Activated naive CD4-positive, alpha-beta T cell treated with Interleukin-2 at 50 U/mL for 16 hours (primary cell): ENCODE results near the gene PEX14.
"Not testable (repeated sequence)": the region's sequence is repeated elsewhere in the genome, so short reads cannot be mapped to it uniquely, and the experiment has no call there.

Source experiments
- DNase-seq: peaks from one replicate; pipeline ENCODE4 v3.0.0-alpha.2; 2020

PEX14 gene, protein sequence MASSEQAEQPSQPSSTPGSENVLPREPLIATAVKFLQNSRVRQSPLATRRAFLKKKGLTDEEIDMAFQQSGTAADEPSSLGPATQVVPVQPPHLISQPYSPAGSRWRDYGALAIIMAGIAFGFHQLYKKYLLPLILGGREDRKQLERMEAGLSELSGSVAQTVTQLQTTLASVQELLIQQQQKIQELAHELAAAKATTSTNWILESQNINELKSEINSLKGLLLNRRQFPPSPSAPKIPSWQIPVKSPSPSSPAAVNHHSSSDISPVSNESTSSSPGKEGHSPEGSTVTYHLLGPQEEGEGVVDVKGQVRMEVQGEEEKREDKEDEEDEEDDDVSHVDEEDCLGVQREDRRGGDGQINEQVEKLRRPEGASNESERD

DNA sequence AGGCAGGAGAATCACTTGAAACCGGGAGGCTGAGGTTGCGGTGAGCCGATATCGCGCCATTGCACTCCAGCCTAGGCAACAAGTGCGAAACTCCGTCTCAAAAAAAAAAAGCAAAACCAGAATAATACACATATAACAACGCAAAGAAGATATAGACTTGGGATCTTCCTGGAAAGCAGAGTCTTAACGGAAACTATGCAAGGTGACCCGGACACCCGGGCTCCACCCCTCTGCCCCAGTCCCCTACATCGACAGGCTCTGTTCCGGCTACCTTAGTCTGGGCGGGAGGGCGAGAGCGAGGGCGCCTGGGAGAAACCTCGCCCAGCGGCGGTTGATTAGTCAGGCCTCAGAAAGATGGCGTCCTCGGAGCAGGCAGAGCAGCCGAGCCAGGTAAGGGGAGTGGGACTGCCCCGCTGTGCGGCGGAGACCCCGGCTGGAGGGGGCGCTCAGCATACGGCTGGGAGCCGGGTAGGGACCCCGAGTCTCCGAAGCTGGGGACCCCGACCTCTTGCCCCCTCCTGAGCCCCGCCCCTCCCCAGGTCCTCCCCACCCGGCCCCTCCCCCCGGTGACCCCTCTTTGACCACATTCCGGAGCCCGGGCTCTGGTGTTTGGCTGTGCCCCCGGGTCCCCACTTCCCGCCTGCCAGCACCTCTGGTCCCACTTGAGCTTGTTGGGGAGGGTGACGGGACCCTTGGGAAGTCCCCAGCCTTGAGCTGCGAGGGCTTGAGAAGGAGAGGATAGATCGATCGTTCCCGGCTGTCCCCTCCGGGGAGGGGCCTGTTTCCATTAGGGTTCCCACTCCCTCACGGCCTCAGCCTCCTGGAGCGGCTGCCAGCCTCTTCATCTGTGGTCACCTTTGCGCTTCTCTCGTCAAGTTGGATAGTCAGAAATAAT lies at the start of gene PEX14:
PEX14 (plus strand) TSS at position 338 of the 895 bp plus-strand sequence; CDS start at position 355, 17 bp downstream.
- DNase-seq, result peak; percentile 89

DNA sequence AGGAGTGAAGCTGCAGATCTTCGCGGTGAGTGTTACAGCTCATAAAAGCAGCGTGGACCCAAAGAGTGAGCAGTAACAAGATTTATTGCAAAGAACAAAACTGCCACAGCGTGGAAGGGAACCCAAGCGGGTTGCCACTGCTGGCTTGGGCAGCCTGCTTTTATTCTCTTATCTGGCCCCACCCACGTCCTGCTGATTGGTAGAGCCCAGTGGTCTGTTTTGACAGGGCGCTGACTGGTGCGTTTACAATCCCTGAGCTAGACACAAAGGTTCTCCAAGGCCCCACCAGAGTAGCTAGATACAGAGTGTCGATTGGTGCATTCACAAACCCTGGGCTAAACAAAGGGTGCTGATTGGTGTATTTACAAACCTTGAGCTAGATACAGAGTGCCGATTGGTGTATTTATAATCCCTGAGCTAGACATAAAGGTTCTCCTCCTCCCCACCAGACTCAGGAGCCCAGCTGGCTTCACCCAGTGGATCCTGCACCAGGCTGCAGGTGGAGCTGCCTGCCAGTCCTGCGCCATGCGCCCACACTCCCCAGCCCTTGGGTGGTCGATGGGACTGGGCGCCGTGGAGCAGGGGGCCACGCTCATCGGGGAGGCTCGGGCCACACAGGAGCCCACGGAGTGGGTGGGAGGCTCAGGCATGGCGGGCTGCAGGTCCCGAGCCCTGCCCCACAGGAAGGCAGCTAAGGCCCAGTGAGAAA lies 48.8 kb upstream of the PEX14 start:
- DNase-seq, result not testable (repeated sequence)

DNA sequence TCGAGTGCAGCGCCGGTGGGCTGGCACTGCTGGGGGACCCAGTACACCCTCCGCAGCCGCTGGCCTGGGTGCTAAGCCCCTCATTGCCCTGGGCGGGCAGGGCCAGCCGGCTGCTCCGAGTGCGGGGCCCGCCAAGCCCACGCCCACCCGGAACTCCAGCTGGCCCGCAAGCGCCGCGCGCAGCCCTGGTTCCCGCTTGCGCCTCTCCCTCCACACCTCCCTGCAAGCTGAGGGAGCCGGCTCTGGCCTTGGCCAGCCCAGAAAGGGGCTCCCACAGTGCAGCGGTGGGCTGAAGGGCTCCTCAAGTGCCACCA lies 48.3 kb upstream of the PEX14 start:
- DNase-seq, result not testable (repeated sequence)

DNA sequence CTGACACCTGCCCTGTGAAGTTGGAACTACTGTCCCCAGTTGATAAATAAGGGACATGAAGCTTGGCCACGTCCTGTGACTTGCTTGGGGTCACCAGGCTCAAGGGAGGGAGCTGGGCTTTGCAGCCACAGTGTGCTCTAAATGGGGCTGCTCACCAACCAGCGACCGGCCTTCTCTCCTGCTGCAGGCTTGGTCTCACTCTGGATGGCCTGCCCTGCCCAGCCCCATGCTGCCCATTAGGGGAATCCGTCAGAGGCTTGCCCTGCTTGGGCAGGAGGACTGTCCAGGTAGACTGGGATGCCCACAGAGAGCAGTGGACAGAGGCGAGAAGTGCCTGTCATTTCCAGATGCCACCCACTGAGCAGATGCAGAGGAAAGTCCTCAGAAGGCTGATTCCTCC lies 45.8 kb upstream of the PEX14 start:
- no peak for DNase-seq

DNA sequence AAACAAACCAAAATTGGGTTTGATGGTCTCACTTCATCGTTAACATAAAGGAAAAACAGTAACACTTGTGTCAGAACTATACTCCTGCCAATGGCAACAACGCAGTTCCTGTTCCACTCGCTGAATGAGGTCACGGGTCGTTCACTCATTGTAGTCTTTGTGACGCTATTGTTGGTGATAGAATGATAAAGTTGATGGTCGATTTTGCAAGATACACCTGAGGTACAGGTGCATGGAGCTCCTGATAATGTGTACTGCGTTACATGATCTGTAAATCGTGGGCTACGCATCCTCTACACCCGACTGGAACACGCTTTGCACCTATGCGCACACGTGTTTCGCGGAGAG lies 44.9 kb upstream of the PEX14 start:
- no peak for DNase-seq

DNA sequence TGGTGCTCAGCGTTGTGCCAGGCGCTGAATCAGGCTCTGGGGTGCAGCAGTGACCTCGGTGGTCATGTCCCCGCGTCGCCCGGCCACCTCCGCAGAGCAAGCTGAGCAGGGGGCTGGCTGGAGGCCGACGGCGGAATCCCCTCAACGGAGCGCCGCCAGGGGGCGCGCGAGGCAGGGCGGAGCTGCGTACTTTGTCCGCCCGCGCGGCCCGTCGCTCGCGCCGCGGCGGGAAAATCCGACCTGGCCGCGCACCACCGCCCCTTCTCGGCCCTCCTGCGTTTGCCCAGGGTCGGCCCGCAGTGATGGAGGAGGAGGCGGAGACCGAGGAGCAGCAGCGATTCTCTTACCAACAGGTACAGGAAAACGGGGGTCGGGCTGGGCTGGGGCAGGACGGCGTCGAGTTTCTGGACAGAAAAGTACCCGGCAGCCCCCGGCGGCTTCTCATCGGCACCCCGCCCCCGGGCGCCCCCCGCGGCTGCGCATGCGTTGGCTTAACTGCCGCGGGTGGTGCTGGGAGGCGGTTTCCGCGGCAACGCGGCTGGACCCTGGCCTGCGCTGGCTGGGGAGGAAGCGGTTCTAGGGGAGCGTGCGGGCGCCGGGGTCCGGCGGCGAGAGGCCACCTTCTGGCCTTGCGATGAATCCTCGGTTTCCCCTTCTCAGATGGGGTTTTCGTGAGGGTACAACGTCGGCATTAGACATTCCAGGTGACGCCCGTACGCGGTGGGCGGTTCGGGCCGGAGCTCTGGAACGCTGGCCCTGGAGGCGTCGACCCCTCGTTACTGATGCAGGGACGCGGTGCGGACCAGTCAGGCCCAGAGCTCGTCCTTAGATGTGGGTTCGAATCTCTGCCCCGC lies 44.3 kb upstream of the PEX14 start, which contains the start of gene CENPS:
CENPS (plus strand) TSS at position 218 of the 854 bp plus-strand sequence; CDS start at position 303, 85 bp downstream.
- peak; percentile 89 for DNase-seq

DNA sequence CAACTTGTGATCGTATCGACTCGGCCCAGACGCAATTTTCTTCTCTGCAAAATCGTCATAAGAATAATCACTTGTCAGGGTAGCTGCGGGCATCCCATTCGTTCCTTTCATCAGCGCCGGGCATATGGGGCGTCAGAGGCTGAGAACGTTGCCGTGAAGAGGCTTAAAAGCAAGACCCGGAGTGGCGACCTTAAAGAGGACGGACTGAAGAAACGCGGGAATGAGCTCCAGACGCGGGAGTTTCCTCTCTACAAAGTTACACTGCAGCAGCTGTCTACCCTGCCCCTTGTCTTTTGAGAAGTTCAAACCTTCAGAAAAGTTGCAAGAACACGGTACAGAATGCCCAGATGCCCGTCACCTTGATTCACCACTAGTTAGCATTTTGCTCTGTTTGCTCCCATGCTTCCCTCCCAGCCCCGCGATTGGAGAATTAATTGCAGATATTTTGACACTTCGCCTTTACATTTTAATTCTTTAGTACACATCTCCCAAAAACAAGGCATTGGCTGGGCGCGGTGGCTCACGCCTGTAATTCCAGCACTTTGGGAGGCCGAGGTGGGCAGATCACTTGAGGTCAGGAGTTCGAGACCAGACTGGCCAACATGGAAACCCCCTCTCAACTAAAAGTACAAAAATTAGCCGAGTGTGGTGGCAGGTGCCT lies 43.5 kb upstream of the PEX14 start:
- DNase-seq, result no peak

DNA sequence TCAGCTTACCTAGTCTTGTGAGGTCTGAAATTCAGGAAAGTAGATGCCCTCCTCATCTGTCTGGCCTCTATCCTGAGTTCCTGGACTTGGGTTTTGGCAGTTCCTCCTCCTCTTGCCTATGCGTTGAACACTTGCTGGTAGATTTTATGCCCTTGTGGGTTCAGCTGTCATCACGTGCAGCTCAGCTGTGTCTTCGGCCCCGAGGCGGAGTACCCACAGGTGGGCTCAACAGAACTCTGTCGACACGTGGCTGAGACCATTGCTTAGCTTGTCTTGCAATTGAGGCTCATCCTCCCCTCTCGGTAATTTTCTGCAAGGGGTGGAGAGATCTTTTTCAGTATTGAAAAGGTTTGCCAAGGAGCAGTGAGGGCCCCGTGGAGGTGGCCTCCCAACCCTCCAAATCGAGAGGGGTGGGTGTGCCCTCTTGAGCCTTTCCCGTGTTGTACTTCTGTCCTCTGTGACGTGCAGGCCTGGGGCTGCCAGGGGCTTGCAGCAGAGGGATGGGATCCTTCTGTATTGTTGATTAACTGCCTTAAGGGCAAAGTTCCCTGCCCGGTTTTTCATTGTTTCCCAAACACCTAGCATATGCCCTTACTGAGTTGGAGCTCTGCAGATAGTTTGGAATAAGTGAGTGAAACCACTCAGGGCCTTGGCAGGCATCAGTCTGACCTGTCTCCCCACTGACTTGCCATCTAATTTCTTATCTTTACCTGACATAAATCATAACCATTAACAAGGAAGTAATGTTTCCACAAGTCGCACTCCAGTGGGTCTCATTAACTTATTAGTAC lies 41.6 kb upstream of the PEX14 start:
- DNase-seq, result no peak

DNA sequence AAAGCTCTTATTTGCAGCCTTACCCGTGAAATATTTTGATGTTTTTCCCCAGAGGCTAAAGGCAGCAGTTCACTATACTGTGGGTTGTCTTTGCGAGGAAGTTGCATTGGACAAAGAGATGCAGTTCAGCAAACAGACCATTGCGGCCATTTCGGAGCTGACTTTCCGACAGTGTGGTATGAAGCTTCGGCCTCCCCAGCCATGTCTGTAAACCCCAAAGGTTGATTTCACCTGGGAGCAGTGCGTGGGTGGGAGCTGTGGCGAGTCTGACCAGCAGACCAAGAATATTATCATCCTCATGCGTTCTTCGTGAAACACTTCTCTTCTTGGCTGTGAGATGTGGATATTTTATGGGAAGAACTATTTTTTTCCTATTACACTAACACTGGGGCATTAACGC lies 41.0 kb upstream of the PEX14 start:
- no peak for DNase-seq

DNA sequence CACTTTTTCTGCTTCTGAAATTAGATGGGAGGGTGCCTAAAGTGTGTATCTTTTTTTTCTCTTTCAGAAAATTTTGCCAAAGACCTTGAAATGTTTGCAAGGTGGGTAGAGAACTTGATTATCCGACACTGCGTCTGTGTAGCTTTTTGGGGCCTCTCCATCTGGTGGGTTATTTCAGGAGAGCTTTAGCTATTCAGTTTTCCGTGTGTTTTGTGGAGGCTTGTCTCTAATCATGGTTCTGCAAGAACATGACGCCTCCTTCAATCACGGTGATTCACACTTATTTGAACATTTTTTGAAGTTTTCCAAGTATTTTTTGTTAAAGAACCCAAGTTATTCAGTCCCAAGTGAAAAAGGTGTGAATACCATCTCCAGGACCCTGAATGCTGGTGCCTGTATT lies 40.2 kb upstream of the PEX14 start:
- no peak for DNase-seq

DNA sequence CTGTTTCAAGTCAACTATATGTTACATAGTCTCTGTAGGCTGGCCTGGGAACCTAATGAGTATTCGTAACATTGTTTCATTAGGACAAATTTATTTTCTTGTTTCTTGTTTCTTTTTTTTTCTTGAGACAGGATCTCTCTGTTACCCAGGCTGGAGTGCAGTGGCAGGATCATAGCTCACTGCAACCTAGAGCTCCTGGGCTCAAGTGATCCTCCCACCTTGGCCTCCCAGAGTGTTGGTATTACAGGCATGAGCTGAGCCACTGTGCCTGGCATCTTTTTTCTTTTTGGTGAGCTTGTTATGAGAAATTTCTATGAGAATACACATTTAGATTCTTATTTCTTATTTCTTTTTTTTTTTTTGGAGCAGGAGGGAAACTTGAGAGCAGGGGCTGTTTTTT lies 37.7 kb upstream of the PEX14 start:
- no peak for DNase-seq

DNA sequence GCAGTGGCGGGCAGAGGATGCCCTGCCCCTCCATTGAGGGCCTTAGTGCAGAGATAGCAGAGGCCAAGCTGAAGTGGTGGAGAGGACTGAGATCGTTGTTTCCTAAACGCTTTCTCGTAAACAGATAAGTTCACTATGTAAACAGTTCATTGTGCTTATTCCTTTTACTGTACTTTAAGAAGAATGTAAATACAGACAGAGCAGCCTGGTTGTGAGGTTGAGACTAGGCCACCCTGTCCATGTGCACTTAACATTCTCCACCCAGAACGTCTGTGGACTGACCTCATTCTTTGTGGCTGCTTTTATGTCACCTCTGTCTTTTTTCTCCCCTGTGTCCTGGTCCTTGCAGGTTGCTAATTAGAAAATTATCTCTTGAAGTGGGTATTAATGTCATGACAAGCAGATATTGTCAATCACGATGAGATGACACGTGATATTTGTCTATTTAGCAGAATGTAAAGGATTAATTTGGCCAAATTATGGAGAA lies 36.0 kb upstream of the PEX14 start:
- DNase-seq, result no peak

DNA sequence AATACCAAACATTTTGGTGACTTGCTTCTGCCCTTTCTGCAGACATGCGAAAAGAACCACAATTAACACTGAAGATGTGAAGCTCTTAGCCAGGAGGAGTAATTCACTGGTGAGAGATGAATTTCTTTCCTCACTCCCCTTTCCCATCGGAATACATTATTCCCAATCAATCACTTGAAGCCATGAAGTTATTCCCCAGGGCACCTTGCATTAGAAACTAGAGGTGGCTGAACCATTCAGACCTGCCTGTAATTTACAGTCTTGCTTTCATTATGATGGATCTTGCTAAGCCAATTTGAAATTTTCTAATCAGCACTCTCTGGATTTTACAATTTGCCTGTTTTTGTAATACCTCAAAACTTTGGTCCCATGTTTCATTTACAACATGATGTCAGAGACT lies 34.4 kb upstream of the PEX14 start:
- no peak for DNase-seq

DNA sequence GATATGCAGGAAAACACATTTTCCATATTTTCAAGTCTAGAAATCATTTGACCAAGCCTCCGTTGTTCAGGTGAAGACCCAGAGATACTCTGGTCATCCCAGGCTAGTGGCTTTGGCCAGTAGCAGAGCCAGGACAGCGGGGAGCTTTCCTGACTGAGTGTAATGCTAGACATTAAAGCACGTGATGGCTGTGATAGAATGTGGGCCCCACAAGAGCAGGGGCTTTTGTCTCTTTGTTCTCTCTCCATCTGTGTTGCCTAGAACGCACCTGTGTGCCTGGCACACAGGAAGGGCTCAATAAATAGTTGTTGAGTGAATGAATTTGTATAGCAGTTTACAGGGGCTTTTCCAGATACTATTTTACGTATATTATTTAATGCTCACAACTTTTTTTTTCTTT lies 34.0 kb upstream of the PEX14 start:
- no peak for DNase-seq

DNA sequence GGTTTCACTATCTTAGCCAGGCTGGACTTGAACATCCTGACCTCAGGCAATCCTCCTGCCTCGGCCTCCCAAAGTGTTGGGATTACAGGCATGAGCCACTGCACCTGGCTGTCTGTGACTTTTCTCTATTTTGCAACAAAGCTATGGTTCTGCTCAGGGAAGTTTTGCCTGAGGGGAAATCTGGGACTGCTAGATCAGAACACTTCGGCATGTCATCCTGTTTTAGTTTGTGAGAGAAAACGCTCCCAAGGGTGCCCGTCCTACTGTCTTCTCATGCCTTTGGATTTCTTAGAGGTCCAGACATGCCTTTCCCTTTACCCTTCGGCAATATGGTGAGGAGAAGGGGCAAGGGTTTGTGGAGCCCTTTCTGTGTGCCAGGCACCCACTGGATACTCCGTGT lies 30.5 kb upstream of the PEX14 start:
- no peak for DNase-seq

DNA sequence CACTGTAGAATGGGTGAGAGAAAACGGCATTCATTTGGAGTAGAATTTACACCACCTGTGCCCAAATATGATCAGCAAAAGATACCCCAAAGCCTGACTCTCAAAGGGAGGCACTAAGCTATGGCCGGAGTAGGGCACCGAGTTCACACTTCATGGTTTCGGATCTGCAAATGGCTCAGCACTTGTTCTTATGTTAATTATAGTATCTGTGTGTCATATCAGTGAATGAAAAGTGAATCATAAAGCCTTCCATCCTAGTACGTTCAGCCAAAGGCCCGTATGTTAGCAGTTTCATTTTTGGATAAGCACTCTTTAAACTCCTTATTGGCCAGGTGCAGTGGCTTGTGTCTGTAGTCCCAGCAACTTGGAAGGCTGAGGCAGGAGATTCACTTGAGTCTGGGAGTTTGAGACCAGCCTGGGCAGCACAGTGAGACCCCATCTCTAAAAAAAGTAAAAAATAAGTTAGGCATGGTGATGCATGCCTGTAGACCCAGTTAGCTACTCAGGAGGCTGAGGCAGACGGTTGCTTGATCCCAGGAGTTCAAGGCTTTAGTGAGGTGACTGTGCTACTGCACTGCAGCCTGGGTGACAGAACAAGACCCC lies 29.9 kb upstream of the PEX14 start:
- no peak for DNase-seq

DNA sequence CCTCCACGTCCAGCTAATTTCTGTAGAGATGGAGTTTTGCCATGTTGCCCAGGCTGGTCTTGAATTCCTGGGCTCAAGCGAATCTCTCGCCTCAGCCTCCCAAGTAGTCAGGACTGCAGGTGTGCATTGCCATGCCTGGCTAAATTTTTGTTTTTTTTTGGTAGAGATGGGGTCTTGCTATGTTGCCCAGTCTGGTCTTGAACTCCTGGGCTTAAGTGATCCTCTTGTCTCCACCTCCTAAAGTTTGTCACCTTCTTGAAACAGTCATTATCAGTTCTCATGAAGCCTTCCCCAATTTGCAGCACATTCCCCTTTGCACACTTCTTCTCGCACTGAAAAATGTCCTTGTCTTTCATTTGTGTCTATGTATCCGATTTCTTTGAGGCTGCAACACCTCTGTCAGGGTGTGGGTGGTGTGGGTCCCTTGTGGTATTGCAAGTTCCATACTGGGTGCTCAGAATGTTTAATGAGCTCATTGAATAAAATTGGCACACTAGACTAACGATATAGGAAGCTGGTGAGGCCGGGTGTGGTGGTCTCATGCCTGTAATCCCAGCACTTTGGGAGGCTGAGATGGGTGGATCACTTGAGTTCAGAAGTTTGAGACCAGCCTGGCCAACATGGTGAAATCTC lies 27.8 kb upstream of the PEX14 start:
- DNase-seq, result no peak

DNA sequence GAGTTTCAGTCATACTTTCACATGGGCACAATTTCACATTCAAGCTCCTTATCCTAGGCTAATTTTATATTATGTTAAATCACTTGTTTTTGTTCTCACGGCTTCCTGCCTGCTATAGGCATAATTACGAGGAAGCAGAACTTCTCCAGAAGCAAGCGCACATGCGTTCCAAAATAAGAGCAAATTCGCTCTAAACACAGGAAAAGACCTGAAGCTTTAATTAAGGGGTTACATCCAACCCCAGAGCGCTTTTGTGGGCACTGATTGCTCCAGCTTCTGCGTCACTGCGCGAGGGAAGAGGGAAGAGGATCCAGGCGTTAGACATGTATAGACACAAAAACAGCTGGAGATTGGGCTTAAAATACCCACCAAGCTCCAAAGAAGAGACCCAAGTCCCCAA lies 25.0 kb upstream of the PEX14 start, which contains the start of gene CORT:
CORT (plus strand) TSS at position 281 of the 400 bp plus-strand sequence. CDS start 193 bp downstream, outside the sequence.
- DNase-seq, result no peak

DNA sequence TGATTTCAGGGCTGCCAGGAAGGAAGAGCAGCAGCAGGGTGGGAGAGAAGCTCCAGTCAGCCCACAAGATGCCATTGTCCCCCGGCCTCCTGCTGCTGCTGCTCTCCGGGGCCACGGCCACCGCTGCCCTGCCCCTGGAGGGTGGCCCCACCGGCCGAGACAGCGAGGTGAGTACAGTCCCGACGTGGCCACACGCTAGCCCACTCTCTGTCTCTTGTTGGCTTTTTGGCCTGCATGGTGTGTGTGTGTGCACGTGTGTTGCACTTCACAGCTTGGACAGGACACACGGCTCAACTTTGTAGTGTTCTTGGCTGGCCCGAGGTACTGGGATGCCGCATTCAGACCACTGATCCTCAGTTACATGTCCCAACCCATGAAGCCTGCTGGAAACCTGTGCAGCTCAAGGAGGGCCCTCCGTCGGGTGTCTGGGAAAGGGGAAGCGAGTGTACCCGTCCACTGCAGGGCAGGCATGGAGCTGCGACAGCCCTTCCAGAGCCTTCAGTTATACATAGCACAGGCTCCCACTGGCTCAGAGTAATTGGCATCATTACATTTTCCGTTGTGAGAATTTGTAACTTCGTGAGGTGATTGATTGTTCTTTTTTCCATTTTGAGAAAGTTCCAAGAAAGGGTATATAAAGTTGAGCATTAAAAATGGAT lies 24.5 kb upstream of the PEX14 start:
- no peak for DNase-seq
